Stimulated activated CD4-positive, alpha-beta T cell treated with anti-CD3 and anti-CD28 coated beads, Interleukin-12 subunit alpha, Interleukin-12 subunit beta, amount 100 ng/mL, for 4 hours (primary cell): Measurements from ENCODE around the gene LPAR1.

Experiments used
- DNase-seq: peaks from one replicate; pipeline ENCODE4 v3.0.0-alpha.2; 2020

The LPAR1 gene

GRCh38 chr9:111037356-111037707, 938 bp downstream of the LPAR1 start:
- no peak for DNase-seq

GRCh38 chr9:111036946-111037345, 1.3 kb downstream of the LPAR1 start:
- no peak for DNase-seq

GRCh38 chr9:111036429-111036789, 1.9 kb downstream of the LPAR1 start:
- DNase-seq, result no peak

- no peak for DNase-seq
Measured at GRCh38 chr9:111035543-111036428, 2.5 kb downstream of the LPAR1 start.

- no peak for DNase-seq
Measured at GRCh38 chr9:111034898-111035539, 3.3 kb downstream of the LPAR1 start.

- DNase-seq, result no peak
Measured at GRCh38 chr9:111034170-111034897, 3.9 kb downstream of the LPAR1 start.

- DNase-seq, result no peak
Measured at GRCh38 chr9:111030492-111030891, 7.8 kb downstream of the LPAR1 start.

GRCh38 chr9:111029260-111029659, 9.0 kb downstream of the LPAR1 start:
- DNase-seq, result no peak

- DNase-seq, result no peak
Measured at GRCh38 chr9:111027798-111028197, 10.5 kb downstream of the LPAR1 start.

GRCh38 chr9:111023128-111023527, 15.1 kb downstream of the LPAR1 start:
- no peak for DNase-seq

GRCh38 chr9:111020594-111020993, 17.7 kb downstream of the LPAR1 start:
- DNase-seq, result no peak

- no peak for DNase-seq
Measured at GRCh38 chr9:111016426-111017045, 21.7 kb downstream of the LPAR1 start.

GRCh38 chr9:111016016-111016415, 22.3 kb downstream of the LPAR1 start:
- no peak for DNase-seq

GRCh38 chr9:111013707-111014106, 24.6 kb downstream of the LPAR1 start:
- DNase-seq, result no peak

GRCh38 chr9:111013250-111013649, 25.0 kb downstream of the LPAR1 start:
- no peak for DNase-seq

GRCh38 chr9:111008158-111009075, 29.9 kb downstream of the LPAR1 start:
- no peak for DNase-seq

- DNase-seq, result no peak
Measured at GRCh38 chr9:111005746-111006470, 32.4 kb downstream of the LPAR1 start.

GRCh38 chr9:111004936-111005335, 33.3 kb downstream of the LPAR1 start:
- DNase-seq, result no peak

- no peak for DNase-seq
Measured at GRCh38 chr9:111003182-111003581, 35.1 kb downstream of the LPAR1 start.

GRCh38 chr9:111001526-111001925, 36.7 kb downstream of the LPAR1 start:
- no peak for DNase-seq

- no peak for DNase-seq
Measured at GRCh38 chr9:111000202-111000601, 38.1 kb downstream of the LPAR1 start.

GRCh38 chr9:110999379-110999778, 38.9 kb downstream of the LPAR1 start:
- no peak for DNase-seq
